ENCODE data around the gene GRHPR.
"Not testable (repeated sequence)": the region's sequence is repeated elsewhere in the genome, so short reads cannot be mapped to it uniquely, and the experiment has no call there.

The GRHPR gene

DNA sequence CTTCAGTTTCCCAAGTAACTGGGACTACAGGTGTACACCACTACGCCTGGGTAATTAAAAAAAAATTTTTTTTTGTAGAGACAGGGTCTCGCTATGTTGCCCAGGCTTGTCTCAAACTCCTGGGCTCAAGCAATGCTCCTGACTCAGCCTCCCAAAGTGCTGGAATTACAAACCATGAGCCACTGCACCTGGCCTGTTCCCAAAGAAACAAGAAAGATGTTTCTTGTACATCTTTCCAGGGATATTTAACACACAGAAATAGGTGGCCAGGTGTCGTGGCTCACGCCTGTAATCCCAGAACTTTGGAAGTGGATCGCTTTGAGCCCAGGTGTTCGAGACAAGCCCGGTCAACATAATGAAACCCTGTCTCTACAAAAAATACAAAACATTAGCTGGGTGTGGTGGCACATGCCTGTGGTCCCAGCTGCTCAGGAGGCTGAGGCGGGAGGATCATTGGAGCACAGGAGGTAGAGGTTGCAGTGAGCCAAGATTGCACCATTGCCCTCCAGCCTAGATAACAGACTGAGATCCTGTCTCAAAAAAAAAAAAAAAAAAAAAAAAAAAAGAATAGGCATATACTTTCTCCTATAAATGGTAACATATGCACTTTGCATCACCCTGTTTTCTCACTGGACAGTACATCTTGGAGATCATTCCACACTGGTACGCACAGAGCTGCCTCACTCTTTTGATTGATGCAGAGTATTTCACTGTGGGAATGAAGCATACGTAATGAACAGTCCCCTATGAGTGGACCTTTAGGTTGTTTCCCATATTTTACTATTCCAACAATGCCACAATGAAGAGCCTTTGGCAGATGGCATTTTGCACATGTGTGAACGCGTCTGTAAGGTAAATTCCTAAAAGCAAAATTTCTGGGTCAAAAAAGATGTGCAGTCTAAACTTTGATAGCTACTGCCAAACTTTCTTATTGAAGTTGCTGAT is 2.0 kb upstream of the GRHPR start:
- no peak for DNase-seq (ENCODE audit: low read depth, low spot score)

- DNase-seq (ENCODE audit: low read depth, low spot score) = no peak
Observed at GRCh38 chr9:37421914-37422288, 595 bp upstream of the GRHPR start.

DNA sequence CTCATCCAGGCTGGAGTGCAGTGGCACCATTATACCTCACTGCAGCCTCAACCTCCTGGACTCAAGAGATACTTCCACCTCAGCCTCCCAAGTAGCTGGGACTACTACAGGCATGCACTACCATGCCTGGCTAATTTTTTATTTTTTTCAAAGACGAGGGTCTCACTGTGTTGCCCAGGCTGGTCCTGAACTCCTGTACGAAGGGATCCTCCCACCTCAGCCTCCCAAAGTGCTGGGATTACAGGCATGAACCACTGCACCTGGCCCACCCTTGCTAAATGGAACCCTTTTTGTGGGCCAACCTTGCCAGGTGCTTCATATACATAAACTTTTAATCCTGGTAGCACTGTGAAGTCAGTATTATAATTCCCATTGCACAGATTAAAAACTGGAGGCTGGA is 1.0 kb downstream of the GRHPR start:
- DNase-seq (ENCODE audit: low read depth, low spot score) = no peak

DNA sequence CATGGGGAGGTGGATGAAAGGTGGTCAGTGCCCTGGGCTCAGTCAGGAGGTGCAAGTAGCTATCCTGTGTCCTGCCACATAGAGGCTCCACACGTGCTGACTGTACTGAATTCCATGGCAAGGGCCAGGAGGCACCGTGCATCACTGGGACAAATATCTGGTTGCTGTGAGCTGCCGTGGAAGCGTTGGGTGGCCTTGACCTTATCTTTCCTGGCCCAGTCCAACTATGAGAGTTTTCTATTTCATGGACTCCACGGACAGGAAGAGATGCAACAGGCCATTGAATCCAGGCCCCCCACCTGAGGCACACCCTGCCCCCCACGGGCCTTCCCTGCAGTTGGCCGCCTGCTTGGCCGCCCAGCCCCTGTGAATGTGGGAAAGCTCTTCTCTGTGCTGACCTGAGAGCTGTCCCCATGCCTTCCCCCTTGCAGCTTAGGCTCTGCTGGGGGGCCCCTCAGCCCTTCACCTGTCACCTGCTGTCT is 1.7 kb downstream of the GRHPR start:
- DNase-seq (ENCODE audit: low read depth, low spot score) = no peak

- no peak for DNase-seq (ENCODE audit: low read depth, low spot score)
Observed at GRCh38 chr9:37424686-37425297, 2.3 kb downstream of the GRHPR start.

GRCh38 chr9:37425298-37425752 is 2.8 kb downstream of the GRHPR start:
- peak; percentile 81 for DNase-seq (ENCODE audit: low read depth, low spot score)

DNA sequence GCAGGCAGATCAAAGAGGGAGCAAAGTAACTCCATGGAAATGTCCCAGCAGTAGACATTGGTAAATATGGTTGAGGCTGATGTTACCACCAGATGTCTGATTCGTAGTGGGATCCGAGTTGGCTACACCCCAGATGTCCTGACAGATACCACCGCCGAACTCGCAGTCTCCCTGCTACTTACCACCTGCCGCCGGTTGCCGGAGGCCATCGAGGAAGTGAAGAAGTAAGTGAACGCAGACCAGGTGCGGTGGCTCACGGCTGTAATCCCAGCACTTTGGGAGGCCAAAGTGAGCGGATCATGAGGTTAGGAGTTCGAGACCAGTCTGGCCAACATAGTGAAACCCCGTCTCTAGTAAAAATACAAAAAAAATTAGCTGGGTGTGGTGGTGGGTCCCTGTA is 3.9 kb downstream of the GRHPR start:
- not testable (repeated sequence) for DNase-seq (ENCODE audit: low read depth, low spot score)

DNA sequence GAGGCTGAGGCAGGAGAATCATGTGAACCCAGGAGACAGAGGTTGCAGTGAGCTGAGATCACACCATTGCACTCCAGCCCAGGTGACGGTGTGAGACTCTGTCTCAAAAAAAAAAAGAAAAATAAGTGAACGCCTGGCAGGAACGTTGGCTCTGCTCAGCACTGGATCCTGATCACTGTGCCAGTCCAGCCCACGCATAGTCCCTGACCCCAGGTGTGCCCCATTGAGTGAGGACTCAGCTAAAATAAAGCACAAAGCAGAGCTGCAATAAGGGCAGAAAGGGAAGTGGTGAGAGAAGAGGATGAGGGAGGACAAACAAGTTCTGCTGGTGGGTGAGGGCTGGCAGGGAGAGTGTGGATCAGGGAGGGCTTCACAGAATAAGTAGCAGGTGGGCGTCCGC is 4.3 kb downstream of the GRHPR start:
- no peak for DNase-seq (ENCODE audit: low read depth, low spot score)

DNA sequence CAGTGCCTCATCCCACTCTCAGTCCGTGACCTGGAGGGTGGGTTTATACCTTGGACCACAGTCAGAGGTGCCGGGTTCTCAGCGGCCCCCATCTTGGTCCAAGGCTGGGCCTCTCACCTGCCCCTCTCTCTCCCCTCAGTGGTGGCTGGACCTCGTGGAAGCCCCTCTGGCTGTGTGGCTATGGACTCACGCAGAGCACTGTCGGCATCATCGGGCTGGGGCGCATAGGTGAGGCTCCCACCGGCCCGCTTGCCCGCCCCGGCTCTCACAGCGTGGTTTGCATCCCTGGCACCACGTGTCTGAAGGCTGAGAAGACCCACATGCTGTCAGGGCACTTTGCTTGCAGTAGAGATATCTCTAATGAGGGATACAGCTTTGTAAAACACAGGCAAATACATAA is 5.8 kb downstream of the GRHPR start:
- DNase-seq (ENCODE audit: low read depth, low spot score) = no peak

- DNase-seq (ENCODE audit: low read depth, low spot score) = no peak
Observed at GRCh38 chr9:37429441-37430285, 7.2 kb downstream of the GRHPR start.

DNA sequence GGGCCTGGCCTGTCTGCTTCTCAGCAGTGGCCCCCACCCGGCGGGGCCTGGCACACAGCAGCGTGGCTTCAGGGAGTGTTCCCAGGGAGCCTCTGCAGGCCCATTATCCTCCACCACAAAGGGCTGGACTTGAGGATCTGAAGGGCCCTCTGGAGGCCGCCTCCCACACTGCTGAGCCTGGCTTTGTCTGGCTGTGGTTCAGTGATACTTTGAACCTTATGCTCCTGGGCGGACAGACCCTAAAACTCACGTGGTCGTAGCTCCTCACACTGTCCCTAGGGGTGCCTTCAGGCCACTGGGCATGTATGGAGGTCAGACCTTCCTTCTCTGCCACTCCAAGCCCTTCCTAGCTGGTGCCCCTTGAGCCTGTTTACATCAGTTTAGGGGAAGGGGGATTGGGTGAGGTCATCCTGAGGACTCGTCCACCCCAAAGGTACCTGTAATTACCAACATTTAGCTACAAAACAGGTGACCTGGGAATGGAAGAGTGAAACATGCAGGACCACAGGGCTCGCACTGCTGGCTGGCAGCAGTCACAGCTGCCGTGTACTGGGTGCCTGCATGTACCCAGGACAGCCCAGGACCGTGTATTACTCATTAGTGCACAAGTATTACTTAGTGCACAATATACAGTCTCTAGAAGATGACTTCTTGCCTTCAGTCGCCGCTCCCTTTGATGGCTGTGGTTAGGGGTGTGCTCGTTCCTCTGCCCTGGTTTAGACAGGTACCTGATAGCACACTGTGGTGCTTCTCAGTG is 8.5 kb downstream of the GRHPR start:
- DNase-seq (ENCODE audit: low read depth, low spot score) = peak; percentile 59

GRCh38 chr9:37432020-37432419 is 9.5 kb downstream of the GRHPR start:
- DNase-seq (ENCODE audit: low read depth, low spot score) = no peak

DNA sequence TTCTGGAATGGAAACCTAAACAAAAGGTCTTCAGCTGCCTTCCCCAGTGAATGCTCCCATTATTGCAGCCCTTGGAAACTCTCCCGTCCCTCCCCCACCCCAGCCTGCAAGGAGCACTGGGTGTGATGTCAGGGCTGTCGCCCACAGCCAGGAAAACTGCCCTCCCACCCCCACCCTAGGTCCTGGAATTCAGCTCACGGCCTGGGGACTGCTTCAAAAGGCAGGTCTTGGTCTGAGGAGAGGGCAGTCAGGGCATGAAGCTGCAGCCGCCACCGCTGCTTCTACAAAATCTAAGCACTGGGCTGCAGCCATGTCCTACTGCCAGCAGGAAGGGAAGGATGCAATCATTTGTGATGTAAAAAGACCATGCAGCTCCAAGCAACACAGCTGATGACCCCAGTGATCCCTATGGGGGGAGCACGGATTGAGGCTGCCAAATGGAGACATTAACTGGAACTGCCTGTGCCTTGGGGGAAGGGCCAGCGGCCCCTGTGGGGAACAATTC is 11.4 kb downstream of the GRHPR start:
- peak; percentile 52 for DNase-seq (ENCODE audit: low read depth, low spot score)

GRCh38 chr9:37436540-37436939 is 14.0 kb downstream of the GRHPR start:
- DNase-seq (ENCODE audit: low read depth, low spot score) = no peak

- DNase-seq (ENCODE audit: low read depth, low spot score) = no peak
Observed at GRCh38 chr9:37437010-37437409, 14.5 kb downstream of the GRHPR start.

DNA sequence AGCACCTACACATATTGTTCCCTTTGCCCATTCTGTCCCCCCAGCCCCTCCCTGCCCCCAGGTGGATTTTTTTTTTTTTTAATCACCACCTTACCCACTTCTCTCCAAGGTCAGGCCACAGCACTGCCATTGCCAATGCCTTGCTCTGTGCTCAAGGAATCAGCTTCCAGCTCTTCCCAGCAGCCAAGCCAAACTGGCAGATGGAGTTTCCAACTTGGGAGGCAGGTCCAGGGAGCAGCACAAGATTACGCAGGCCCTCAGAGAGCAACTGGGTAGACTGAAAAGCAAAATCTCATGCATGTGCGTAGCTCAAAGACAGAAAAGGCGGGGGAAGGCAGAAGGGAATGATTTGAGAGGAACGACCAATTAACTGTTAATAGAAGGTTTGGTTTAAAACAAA is 15.1 kb downstream of the GRHPR start:
- DNase-seq (ENCODE audit: low read depth, low spot score) = no peak

DNA sequence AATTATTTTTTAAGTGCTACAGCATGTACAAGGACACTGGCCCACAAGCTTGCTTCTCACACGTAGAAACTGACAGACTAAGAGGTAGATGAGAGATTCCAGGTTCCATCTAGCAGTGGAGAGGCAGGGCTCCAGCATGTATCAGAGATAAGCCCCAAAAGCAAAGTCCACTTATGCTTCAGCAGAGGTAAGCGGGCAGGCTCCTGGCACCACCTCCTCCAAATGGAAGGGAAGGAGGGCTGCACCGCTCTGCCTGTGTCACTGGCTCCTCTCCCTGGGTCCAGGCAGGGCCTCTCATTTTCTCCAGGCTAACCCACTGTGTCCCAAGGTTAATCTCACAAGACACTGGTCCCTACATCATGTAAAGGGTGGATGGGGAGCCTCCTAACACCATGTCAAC is 15.9 kb downstream of the GRHPR start:
- DNase-seq (ENCODE audit: low read depth, low spot score) = no peak

GRCh38 chr9:37441776-37442370 is 19.4 kb downstream of the GRHPR start:
- DNase-seq (ENCODE audit: low read depth, low spot score) = no peak

GRCh38 chr9:37442556-37442955 is 20.1 kb downstream of the GRHPR start:
- DNase-seq (ENCODE audit: low read depth, low spot score) = no peak

- no peak for DNase-seq (ENCODE audit: low read depth, low spot score)
Observed at GRCh38 chr9:37443566-37443965, 21.1 kb downstream of the GRHPR start.

DNA sequence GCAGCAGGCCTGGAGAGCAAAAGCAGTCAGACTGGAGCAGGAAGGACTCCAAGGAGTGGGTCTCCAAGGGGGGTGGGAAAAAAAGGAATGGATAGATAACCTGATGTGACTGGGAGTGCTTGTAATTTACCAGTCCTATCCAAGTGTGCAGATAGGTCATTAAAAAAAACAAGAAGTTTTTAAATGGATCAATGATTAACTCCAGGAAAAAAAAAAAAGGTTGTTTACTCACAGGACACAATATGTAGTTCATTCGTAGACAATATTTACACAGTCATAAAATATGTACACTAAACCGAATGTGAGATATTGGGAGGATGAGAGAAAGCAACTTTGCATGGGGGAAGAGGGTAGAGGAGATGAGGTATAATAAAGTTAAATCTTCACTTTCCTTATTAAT is 22.4 kb downstream of the GRHPR start:
- no peak for DNase-seq (ENCODE audit: low read depth, low spot score)
